H9 (cell line): ENCODE data around the gene P2RX6. TPM values are rescaled to one million over a fixed set of nuclear protein-coding genes. Genes with fewer than 3 reads are reported as not detected.
A peak's percentile ranks its signal among the peaks of the same experiment; 100 is the strongest.

Experiments
- DNase-seq: peaks from one replicate; pipeline ENCODE4 v3.0.0-alpha.2; 2017
- H2AFZ ChIP-seq: one replicate; pipeline ENCODE4 v1.6.1; 2013; ENCODE audit warnings: mild to moderate bottlenecking, low read length, control low read depth, moderate library complexity
- H2AK5ac ChIP-seq: 2 replicates; pipeline ENCODE4 v1.6.1; 2013; ENCODE audit warnings: low read length, control low read depth, mixed read lengths; ENCODE audit not compliant: insufficient read length
- H2BK120ac ChIP-seq: one replicate; pipeline ENCODE4 v1.6.1; 2013; ENCODE audit warnings: low read depth, mild to moderate bottlenecking, low read length, control low read depth, inconsistent platforms; ENCODE audit not compliant: poor library complexity, severe bottlenecking
- H2BK12ac ChIP-seq: 2 replicates; pipeline ENCODE4 v1.6.1; 2013; ENCODE audit warnings: low read length, control low read depth, mixed read lengths, low read depth; ENCODE audit not compliant: insufficient read length
- H2BK15ac ChIP-seq: 2 replicates; pipeline ENCODE4 v1.6.1; 2013; ENCODE audit warnings: low read depth, low read length, control low read depth
- H2BK20ac ChIP-seq: one replicate; pipeline ENCODE4 v1.6.1; 2013; ENCODE audit warnings: low read depth, mild to moderate bottlenecking, low read length, control low read depth, inconsistent platforms; ENCODE audit not compliant: poor library complexity, severe bottlenecking
- H2BK5ac ChIP-seq: 2 replicates; pipeline ENCODE4 v1.6.1; 2013; ENCODE audit warnings: low read length, control low read depth, mixed read lengths; ENCODE audit not compliant: insufficient read length
- H3K14ac ChIP-seq: 2 replicates; pipeline ENCODE4 v1.6.1; 2013; ENCODE audit warnings: low read length, control low read depth; ENCODE audit not compliant: insufficient read depth
- H3K18ac ChIP-seq: 2 replicates; pipeline ENCODE4 v1.6.1; 2013; ENCODE audit warnings: low read depth, mild to moderate bottlenecking, mixed read lengths, low read length, control low read depth; ENCODE audit not compliant: insufficient read length
- H3K23ac ChIP-seq: 2 replicates; pipeline ENCODE4 v1.6.1; 2013; ENCODE audit warnings: low read length, control low read depth, mixed read lengths, low read depth; ENCODE audit not compliant: insufficient read length
- H3K23me2 ChIP-seq: 2 replicates; pipeline ENCODE4 v1.6.1; 2013; ENCODE audit warnings: low read depth, mild to moderate bottlenecking, mixed read lengths, low read length, control low read depth; ENCODE audit not compliant: insufficient read length, poor library complexity, severe bottlenecking
- H3K27ac ChIP-seq: 2 replicates; pipeline ENCODE4 v1.5.1; 2013; ENCODE audit warnings: low read length, control low read depth, mixed read lengths, low read depth; ENCODE audit not compliant: insufficient read length
- H3K27me3 ChIP-seq: 2 replicates; pipeline ENCODE4 v1.6.1; 2013; ENCODE audit warnings: low read length, control low read depth, inconsistent platforms; ENCODE audit not compliant: insufficient read depth
- H3K4ac ChIP-seq: 2 replicates; pipeline ENCODE4 v1.6.1; 2013; ENCODE audit warnings: low read depth, mild to moderate bottlenecking, control low read depth, inconsistent platforms, low read length, moderate library complexity
- H3K4me1 ChIP-seq: 2 replicates; pipeline ENCODE4 v1.6.1; 2013; ENCODE audit warnings: low read length, control low read depth, inconsistent platforms; ENCODE audit not compliant: insufficient read depth
- H3K4me2 ChIP-seq: 2 replicates; pipeline ENCODE4 v1.6.1; 2013; ENCODE audit warnings: low read length, control low read depth, mixed read lengths; ENCODE audit not compliant: insufficient read length, insufficient read depth
- H3K56ac ChIP-seq: 2 replicates; pipeline ENCODE4 v1.6.1; 2013; ENCODE audit warnings: low read depth, mild to moderate bottlenecking, mixed read lengths, low read length, control low read depth; ENCODE audit not compliant: insufficient read length
- H3K79me1 ChIP-seq: 2 replicates; pipeline ENCODE4 v1.6.1; 2013; ENCODE audit warnings: low read depth, mild to moderate bottlenecking, moderate library complexity, low read length, control low read depth, inconsistent platforms; ENCODE audit not compliant: insufficient read depth, poor library complexity, severe bottlenecking
- H3K79me2 ChIP-seq: 2 replicates; pipeline ENCODE4 v1.6.1; 2013; ENCODE audit warnings: low read length, control low read depth, inconsistent platforms; ENCODE audit not compliant: insufficient read depth
- H3K9ac ChIP-seq: 2 replicates; pipeline ENCODE4 v1.6.1; 2013; ENCODE audit warnings: low read length, control low read depth, mixed read lengths; ENCODE audit not compliant: insufficient read length; ENCODE audit errors: extremely low read depth
- H3K9me3 ChIP-seq: one replicate; pipeline ENCODE4 v1.6.1; 2013; ENCODE audit warnings: low read depth, low read length, inconsistent platforms; ENCODE audit not compliant: control insufficient read depth
- H3T11ph ChIP-seq: one replicate; pipeline ENCODE4 v1.6.1; 2013; ENCODE audit warnings: mild to moderate bottlenecking, low read length, control low read depth, inconsistent platforms
- H4K20me1 ChIP-seq: one replicate; pipeline ENCODE4 v1.6.1; 2013; ENCODE audit not compliant: control insufficient read depth, insufficient read length, insufficient read depth
- H4K5ac ChIP-seq: 2 replicates; pipeline ENCODE4 v1.6.1; 2013; ENCODE audit warnings: low read depth, mild to moderate bottlenecking, mixed read lengths, low read length, control low read depth; ENCODE audit not compliant: insufficient read length
- H4K8ac ChIP-seq: replicated peaks from 2 replicates; pipeline ENCODE4 v1.6.1; 2013; ENCODE audit warnings: low read length, control low read depth, mixed read lengths, low read depth; ENCODE audit not compliant: insufficient read length
- H4K91ac ChIP-seq: 2 replicates; pipeline ENCODE4 v1.6.1; 2013; ENCODE audit warnings: low read depth, mild to moderate bottlenecking, moderate library complexity, mixed read lengths, low read length, control low read depth; ENCODE audit not compliant: insufficient read length
- H3K27ac Mint-ChIP-seq, 3 experiments: 2 replicates in 2 of 3; 3 replicates in 1 of 3; pipeline ENCODE4 v1.8.0; 2020 to 2021; ENCODE audit warnings: mixed read lengths in 3 of 3, mild to moderate bottlenecking in 1 of 3, moderate library complexity in 1 of 3
- H3K27me3 Mint-ChIP-seq: 2 replicates; pipeline ENCODE4 v1.8.0; 2021; ENCODE audit warnings: low read depth, mild to moderate bottlenecking, moderate library complexity, mixed read lengths
- H3K36me3 Mint-ChIP-seq, 3 experiments: 2 replicates in 2 of 3; 3 replicates in 1 of 3; pipeline ENCODE4 v1.8.0; 2020 to 2021; ENCODE audit warnings: low read depth in 3 of 3, mixed read lengths in 3 of 3; ENCODE audit not compliant: insufficient read depth in 1 of 3
- H3K4me1 Mint-ChIP-seq, 2 experiments: 2 replicates each; pipeline ENCODE4 v1.8.0; 2020; ENCODE audit warnings: mixed read lengths in 2 of 2
- H3K4me3 Mint-ChIP-seq, 2 experiments: 2 replicates in 1 of 2; 3 replicates in 1 of 2; pipeline ENCODE4 v1.8.0; 2020 to 2021; ENCODE audit warnings: mild to moderate bottlenecking in 2 of 2, mixed read lengths in 2 of 2, moderate library complexity in 1 of 2
- H3K9me3 Mint-ChIP-seq, 2 experiments: 2 replicates in 1 of 2; 3 replicates in 1 of 2; pipeline ENCODE4 v1.8.0; 2020; ENCODE audit warnings: mild to moderate bottlenecking in 2 of 2, mixed read lengths in 2 of 2, moderate library complexity in 1 of 2
- CTCF ChIP-seq: fragments of 200-600 bp; sonication (generic); conservative IDR thresholded peaks from 3 replicates; pipeline ENCODE4 v1.8.0; 2021; ENCODE audit warnings: antibody characterized with exemption, mild to moderate bottlenecking
- WGBS: extraction: QIAGEN DNeasy Blood & Tissue Kit; methylation state at CpG from one replicate; pipeline ENCODE4 v1.1.7; 2013; ENCODE audit warnings: missing lambda C conversion rate, low lambda C conversion rate, mixed read lengths; ENCODE audit not compliant: insufficient read length; ENCODE audit errors: extremely low coverage; 5-methylcytosine and 5-hydroxymethylcytosine counted together
- total RNA-seq: library from RNA; stranded (reverse); gene quantifications from 2 replicates; pipeline ENCODE4 v1.2.1, GENCODE V29; 2021

P2RX6 gene
- total RNA-seq, 1 experiment from 2014 or later = not detected

- Histone ChIP-seq H4K91ac (no peak overlapping the region), H2BK20ac (no peak overlapping the region), H3K79me2 (no peaks in the 10 kb centered on the region), H3K56ac (no peak overlapping the region), H2BK15ac (no peak overlapping the region), H2BK120ac (no peak overlapping the region), H4K20me1 (no peaks in the 10 kb centered on the region), H3K4me2 (peak overlapping the region; percentile 73), H2AK5ac (no peak overlapping the region), H3T11ph (no peak overlapping the region), H2AFZ (no peak overlapping the region), H3K9me3 (no peaks in the 10 kb centered on the region), H2BK5ac (no peak overlapping the region), H3K9ac (peak overlapping the region; percentile 68), H3K23me2 (peaks cover 14% of the 10 kb centered on the region), H3K27me3 (no peaks in the 10 kb centered on the region), H4K5ac (no peak overlapping the region), H2BK12ac (no peak overlapping the region), H3K23ac (no peak overlapping the region), H3K18ac (no peak overlapping the region), H3K4me1 (0 out of 2 replicates have a peak, but pooled peaks cover 2% of the 10 kb centered on the region), H3K79me1 (no peaks in the 10 kb centered on the region), H4K8ac (no peak overlapping the region), H3K27ac (no peak overlapping the region), H3K4ac (no peak overlapping the region), H3K14ac (peak overlapping the region; percentile 66)
- Mint-ChIP-seq H3K36me3 (peaks cover 4 to 25% (median 22%) of the 10 kb centered on the region in 3 experiments), H3K27me3 (peaks cover 25% of the 10 kb centered on the region), H3K4me3 (peak overlapping the region; percentile 94 to 98), H3K27ac (peak overlapping the region in 1 of 3 experiments; percentile 79; a peak in 1 of 7 replicates), H3K9me3 (peaks cover 12 to 13% of the 10 kb centered on the region in 2 experiments), H3K4me1 (peaks cover 28 to 30% of the 10 kb centered on the region in 2 experiments)
- TF ChIP-seq CTCF = no peak
- no CpG with 5 or more reads among the region's 12 CpGs for whole genome bisulfite sequencing
- DNase-seq = no peak
Observed at GRCh38 chr22:20982563-20982882, 32.4 kb upstream of the P2RX6 start.
